ENCODE measurements around the gene MRPL10. TPM values are rescaled to one million over a fixed set of nuclear protein-coding genes. Genes with fewer than 3 reads are reported as not detected.

Gene MRPL10
- total RNA-seq, 4 donors from 2014 or later = 23.4 to 33.4 (median 29.9) TPM

DNA sequence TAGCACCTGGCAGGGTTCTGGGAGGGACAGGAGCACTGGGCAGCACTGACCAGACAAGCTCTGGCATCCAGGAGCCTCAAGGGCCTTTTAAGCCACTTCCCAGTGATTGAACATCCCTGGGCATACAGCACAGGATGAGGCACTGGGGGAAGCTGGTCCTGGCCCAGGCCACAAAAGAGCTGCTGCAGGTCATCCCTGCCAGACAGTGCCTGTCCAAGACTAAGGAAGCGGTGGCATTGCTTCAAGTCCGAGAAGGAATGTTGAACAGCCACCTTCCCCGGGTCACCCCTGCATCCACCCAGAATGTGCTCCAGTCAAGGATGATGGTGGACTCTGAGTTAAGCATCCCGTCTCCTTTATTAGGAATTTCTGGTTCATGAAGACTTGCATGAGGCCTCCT is 8.6 kb downstream of the MRPL10 start:
- H3K4me3 ChIP-seq = no peak overlapping the region
- H3K36me3 ChIP-seq = peaks cover 0 to 74% (median 29%) of the 10 kb centered on the region in 3 donors
- 71 to 82% methylated on average over 4 of the region's 4 CpGs for WGBS, 2 donors
- TF ChIP-seq EP300 (IDR thresholded peaks at IDR 0.05) (no peak), POLR2A (IDR thresholded peaks at IDR 0.05) (no peak)
- H3K27me3 ChIP-seq = no peaks in the 10 kb centered on the region
- no peaks in the 10 kb centered on the region for H3K9me3 ChIP-seq
- DNase-seq (ENCODE audit: low spot score in 2 of 2) = no peak
- H3K4me1 ChIP-seq = peaks cover 0 to 29% (median 11%) of the 10 kb centered on the region in 4 donors
- no peak overlapping the region for H3K27ac ChIP-seq

DNA sequence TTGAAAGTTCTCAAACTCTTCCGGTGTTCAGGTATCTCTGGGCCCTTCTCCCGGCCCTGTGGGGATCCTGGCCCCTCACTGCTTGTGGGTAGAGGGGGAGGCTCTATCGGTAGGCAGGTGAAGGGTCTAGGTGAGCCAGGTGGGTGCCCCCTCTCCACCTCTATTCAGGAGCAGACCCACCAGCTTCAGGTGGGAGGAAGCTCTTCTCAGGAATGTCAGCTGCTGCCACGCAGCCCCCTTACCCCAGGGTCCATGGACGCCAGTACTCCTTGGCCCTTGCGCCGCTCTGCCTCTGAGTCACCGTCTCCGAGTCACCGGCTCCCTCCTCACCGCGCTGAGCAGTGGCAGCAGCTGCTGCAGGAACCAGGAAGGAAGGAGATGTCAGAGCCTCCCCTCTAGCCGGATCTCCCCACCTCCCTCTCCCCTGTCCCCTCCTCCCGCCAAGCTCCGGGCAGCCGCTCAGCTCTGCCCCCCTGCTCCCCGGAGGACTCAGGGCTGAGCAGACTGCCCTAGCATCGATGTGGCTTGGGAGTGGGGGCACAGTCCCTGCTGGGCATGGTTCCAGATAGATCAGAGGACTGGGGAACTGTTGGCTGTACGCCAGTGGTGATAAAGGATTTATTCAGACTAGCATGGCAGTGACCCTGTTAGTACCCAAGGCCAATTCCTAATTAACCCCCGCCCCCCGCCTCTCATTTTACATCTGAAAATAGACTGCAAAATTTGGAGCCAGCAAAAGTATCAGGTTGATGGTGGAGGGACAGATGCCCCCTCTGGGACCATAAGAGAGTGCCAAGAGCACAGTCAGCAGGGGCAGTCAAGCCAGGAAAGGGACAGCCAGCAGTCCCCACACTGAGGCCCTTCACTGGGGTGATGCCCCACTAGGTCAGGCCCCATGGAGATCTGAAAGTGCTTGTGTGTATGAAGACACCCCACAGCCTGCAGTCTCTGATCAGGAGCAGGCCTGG is 9.6 kb downstream of the MRPL10 start, which contains the start of gene OSBPL7:
TSS of gene OSBPL7 (minus strand) at position 371 of the 968 bp plus-strand sequence. CDS start 1,516 bp downstream, outside the sequence.
- peak within 1 kb of the TSS; percentile 23 to 66 (median 58) for H3K4me3 ChIP-seq
- H3K4me1 ChIP-seq = peaks cover 0 to 29% (median 11%) of the 10 kb centered on the region in 4 donors
- TF ChIP-seq, protein P1, sequence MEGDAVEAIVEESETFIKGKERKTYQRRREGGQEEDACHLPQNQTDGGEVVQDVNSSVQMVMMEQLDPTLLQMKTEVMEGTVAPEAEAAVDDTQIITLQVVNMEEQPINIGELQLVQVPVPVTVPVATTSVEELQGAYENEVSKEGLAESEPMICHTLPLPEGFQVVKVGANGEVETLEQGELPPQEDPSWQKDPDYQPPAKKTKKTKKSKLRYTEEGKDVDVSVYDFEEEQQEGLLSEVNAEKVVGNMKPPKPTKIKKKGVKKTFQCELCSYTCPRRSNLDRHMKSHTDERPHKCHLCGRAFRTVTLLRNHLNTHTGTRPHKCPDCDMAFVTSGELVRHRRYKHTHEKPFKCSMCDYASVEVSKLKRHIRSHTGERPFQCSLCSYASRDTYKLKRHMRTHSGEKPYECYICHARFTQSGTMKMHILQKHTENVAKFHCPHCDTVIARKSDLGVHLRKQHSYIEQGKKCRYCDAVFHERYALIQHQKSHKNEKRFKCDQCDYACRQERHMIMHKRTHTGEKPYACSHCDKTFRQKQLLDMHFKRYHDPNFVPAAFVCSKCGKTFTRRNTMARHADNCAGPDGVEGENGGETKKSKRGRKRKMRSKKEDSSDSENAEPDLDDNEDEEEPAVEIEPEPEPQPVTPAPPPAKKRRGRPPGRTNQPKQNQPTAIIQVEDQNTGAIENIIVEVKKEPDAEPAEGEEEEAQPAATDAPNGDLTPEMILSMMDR (IDR thresholded peaks at IDR 0.05) = peak in 1 of 5 experiments; percentile 22
- no peak for TF ChIP-seq POLR2A (IDR thresholded peaks at IDR 0.05)
- WGBS, 2 donors = 4 to 6% methylated on average over 16 to 21 of the region's 21 CpGs
- H3K36me3 ChIP-seq = peaks cover 0 to 74% (median 34%) of the 10 kb centered on the region in 3 donors
- H3K27ac ChIP-seq = peak within 1 kb of the TSS; percentile 1 to 78 (median 62)
- H3K9me3 ChIP-seq = no peaks in the 10 kb centered on the region
- DNase-seq (ENCODE audit: low spot score in 2 of 2) = peak in 1 of 2 donors; percentile 11
- H3K27me3 ChIP-seq = no peaks in the 10 kb centered on the region

DNA sequence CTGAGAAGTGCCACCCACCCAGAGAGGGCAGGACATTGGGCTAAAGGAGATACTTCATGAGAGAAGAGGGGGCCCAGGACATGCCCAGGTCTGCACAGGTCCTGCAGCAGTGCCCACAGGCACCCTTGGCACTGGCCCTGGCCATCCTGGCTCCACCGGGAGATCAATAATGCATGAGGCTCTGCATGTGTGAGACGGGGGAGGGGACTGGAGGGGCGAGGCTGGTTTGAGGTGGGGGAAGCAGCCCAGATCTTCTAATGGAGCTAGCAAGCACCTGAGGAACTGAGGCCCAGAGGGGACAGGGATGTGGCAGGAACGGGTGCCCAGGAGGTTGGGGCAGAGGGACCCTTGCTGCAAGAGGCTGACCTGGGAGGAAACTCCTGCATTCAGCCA is 10.3 kb downstream of the MRPL10 start:
- Histone ChIP-seq H3K36me3 (peaks cover 0 to 74% (median 34%) of the 10 kb centered on the region in 3 donors), H3K27me3 (no peaks in the 10 kb centered on the region), H3K9me3 (no peaks in the 10 kb centered on the region), H3K27ac (peak overlapping the region in 3 of 4 donors; percentile 60 to 78 (median 64)), H3K4me1 (peaks cover 0 to 29% (median 11%) of the 10 kb centered on the region in 4 donors), H3K4me3 (peak overlapping the region; percentile 23 to 66 (median 58))
- 3 to 10% methylated on average over 4 of the region's 4 CpGs for WGBS, 2 donors
- TF ChIP-seq EP300 (IDR thresholded peaks at IDR 0.05) = no peak
- TF ChIP-seq POLR2A (IDR thresholded peaks at IDR 0.05) = no peak
- TF ChIP-seq, protein P1 (IDR thresholded peaks at IDR 0.05) = no peak
- no peak for DNase-seq (ENCODE audit: low spot score in 2 of 2)

DNA sequence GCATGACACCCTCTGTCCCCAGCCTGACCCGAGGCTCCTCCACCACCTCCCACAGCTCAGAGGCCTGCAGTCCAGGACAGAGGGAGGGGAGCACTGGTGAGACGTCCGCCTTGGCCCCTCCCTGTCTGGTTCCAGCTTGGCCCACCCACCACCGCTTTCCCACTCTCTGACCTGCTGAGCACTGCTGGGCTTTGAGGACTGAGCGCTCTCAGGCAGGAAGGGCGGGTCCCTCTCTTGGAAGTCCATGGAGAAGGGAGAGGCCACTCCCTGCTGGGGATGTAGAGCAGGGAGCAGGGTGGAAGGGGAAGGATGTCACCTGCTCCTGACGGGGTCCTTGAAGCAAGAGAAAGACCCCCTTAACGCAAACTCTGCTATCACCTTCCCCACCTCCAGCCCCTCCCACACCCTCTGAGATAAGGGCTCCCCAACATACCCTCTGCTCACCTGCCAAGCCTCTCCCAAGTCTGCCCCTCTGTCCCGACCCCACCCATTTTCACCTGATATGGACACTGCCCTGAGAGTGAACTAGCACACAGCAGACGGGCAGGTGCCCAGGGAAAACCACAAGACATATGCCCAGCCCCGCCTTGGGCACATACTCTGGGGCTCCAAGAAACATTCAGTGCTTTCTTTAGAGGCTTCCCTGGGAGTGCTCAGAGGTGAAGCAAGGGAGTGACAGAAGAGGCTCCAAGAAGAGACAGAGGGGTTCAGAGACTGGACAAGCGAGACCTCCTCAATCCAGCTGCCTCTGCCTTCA is 11.1 kb downstream of the MRPL10 start:
- no peaks in the 10 kb centered on the region for H3K27me3 ChIP-seq
- no peak overlapping the region for H3K4me3 ChIP-seq
- TF ChIP-seq POLR2A (IDR thresholded peaks at IDR 0.05) (no peak), EP300 (IDR thresholded peaks at IDR 0.05) (no peak)
- TF ChIP-seq, protein P1 (IDR thresholded peaks at IDR 0.05) = no peak
- peak overlapping the region in 1 of 4 donors; percentile 78 for H3K27ac ChIP-seq
- DNase-seq (ENCODE audit: low spot score in 2 of 2) = no peak
- WGBS, 2 donors = 59 to 61% methylated on average over 12 of the region's 12 CpGs
- H3K36me3 ChIP-seq = peaks cover 0 to 74% (median 31%) of the 10 kb centered on the region in 3 donors
- H3K4me1 ChIP-seq = peaks cover 0 to 29% (median 11%) of the 10 kb centered on the region in 4 donors
- no peaks in the 10 kb centered on the region for H3K9me3 ChIP-seq

DNA sequence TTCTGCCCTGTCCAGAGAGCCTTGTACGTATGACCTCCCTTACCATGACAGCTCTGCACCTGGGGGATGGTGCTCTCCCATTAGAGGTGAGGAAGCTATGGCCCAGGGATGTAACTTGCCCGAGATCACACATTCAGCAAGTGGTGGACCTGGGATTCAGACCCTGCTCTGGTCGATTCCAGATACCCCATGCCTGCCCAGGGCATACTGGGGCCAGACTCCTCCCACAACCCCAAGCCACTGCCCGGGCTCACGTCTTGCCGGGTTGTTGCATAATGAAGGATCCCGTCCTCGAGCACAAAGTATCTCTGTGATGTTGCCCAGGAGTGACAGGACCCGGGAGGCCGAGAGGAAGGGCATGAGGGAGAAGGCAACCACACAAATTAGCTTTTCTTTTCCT is 11.9 kb downstream of the MRPL10 start:
- Histone ChIP-seq H3K9me3 (no peaks in the 10 kb centered on the region), H3K27me3 (no peaks in the 10 kb centered on the region), H3K27ac (no peak overlapping the region), H3K4me1 (peaks cover 0 to 29% (median 11%) of the 10 kb centered on the region in 4 donors), H3K4me3 (no peak overlapping the region), H3K36me3 (peaks cover 0 to 74% (median 27%) of the 10 kb centered on the region in 3 donors)
- TF ChIP-seq, protein P1 (IDR thresholded peaks at IDR 0.05) = no peak
- TF ChIP-seq POLR2A (IDR thresholded peaks at IDR 0.05) (no peak), EP300 (IDR thresholded peaks at IDR 0.05) (no peak)
- WGBS, 2 donors = 58 to 71% methylated on average over 7 to 10 of the region's 10 CpGs
- DNase-seq (ENCODE audit: low spot score in 2 of 2) = no peak

Data from tibial nerve (tissue), 4 donors.